Ovary (tissue), 3 donors: Measurements from ENCODE around the gene TNFSF9.

ENCODE experiments used
- EP300 ChIP-seq: sonication (generic); formaldehyde crosslinking; IDR thresholded peaks from one replicate; pipeline ENCODE4 v1.6.1; 2017; ENCODE audit warnings: antibody characterized with exemption
- POLR2A ChIP-seq: fragments of 450-650 bp; IDR thresholded peaks from one replicate; pipeline ENCODE4 v1.6.1; 2017; ENCODE audit warnings: antibody characterized with exemption, mild to moderate bottlenecking, moderate library complexity
- TF ChIP-seq, protein P1 (sequence below), 3 donors: fragments of 450-650 bp in 2 of 3; fragments of 200-600 bp in 1 of 3; IDR thresholded peaks; one replicate each; pipeline versions ENCODE4 v1.5.1 to v1.8.0; 2016 to 2022; ENCODE audit warnings: antibody characterized with exemption in 3 of 3, mild to moderate bottlenecking in 1 of 3
- donor health status: DM: no; HTN: no; CAD: no.

DNA sequence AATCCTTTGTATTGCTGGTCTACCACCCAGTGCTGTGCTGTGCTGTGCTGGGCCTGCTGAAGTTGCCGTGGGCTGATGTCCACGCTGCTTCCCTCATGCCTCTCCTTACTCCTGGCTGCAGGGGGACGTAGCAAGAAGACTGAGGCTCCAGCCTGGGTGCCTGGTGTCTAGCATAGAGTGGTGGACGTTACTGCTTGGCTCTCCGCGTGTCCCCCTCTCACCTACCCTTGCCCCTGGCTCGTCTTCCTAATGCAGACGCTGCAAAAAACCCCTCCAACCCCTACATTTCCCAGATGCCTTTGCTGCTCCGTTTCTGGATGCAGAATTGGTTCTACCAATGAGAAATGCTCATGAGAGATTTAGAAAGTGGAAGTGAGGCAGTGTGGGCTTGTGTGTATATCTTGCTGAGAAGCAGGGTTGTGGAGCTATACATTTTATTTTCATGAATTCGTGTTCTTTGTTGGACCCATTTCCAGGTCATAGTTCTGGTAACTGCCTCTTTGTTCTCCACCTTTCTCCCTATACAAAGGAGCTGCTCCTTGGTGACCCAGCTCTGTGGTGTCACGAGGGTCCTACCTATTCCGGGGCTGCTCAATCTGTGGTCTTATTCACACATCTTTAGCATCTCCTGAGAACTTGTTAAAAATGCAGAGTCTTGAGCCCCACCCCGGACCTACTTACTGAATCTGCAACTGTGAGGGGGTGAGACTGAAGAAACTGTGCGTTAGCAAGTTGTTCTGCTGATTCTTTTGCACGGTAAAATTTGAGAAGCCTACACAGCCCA lies 41.4 kb upstream of the TNFSF9 start:
- TF ChIP-seq, protein P1, sequence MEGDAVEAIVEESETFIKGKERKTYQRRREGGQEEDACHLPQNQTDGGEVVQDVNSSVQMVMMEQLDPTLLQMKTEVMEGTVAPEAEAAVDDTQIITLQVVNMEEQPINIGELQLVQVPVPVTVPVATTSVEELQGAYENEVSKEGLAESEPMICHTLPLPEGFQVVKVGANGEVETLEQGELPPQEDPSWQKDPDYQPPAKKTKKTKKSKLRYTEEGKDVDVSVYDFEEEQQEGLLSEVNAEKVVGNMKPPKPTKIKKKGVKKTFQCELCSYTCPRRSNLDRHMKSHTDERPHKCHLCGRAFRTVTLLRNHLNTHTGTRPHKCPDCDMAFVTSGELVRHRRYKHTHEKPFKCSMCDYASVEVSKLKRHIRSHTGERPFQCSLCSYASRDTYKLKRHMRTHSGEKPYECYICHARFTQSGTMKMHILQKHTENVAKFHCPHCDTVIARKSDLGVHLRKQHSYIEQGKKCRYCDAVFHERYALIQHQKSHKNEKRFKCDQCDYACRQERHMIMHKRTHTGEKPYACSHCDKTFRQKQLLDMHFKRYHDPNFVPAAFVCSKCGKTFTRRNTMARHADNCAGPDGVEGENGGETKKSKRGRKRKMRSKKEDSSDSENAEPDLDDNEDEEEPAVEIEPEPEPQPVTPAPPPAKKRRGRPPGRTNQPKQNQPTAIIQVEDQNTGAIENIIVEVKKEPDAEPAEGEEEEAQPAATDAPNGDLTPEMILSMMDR (IDR thresholded peaks at IDR 0.05): no peak
- TF ChIP-seq EP300 (no peak), POLR2A (no peak)
